ENCODE measurements around the gene CYB5R4. TPM values are rescaled to one million over a fixed set of nuclear protein-coding genes. Genes with fewer than 3 reads are reported as not detected.

CYB5R4 gene
- total RNA-seq, 1 experiment from 2014 or later, result 18.9 TPM

DNA sequence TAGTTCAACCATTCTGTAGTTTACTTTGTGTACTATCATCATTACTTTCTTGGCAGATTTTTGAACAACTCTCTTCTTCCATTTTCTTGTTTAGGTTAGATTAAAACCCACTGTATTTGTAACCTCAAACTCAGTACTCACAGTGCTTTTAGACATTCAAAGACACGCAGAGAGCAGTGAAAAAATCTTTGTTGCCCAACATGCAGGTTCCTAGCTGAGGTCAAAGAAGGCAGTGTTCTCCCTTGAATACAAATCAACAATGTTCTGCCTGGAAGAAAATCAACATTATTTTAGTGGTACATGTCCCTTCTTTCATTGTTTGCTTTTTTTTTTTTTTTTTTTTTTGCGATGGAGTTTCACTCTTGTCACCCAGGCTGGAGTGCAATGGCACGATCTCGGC lies 11.2 kb downstream of the CYB5R4 start:
- POLR2A ChIA-PET, result interaction anchor here (1.8 kb wide), 1 partner anchor 9 kb away, joined by 6 read pairs; no protein-coding TSS in a partner anchor
- H3K9me3 Mint-ChIP-seq (ENCODE audit: unreplicated experiment), result no peaks in the 10 kb centered on the region
- H3K4me1 Mint-ChIP-seq (ENCODE audit: insufficient read depth, unreplicated experiment), result peaks cover 17% of the 10 kb centered on the region
- TF ChIP-seq, protein P1, sequence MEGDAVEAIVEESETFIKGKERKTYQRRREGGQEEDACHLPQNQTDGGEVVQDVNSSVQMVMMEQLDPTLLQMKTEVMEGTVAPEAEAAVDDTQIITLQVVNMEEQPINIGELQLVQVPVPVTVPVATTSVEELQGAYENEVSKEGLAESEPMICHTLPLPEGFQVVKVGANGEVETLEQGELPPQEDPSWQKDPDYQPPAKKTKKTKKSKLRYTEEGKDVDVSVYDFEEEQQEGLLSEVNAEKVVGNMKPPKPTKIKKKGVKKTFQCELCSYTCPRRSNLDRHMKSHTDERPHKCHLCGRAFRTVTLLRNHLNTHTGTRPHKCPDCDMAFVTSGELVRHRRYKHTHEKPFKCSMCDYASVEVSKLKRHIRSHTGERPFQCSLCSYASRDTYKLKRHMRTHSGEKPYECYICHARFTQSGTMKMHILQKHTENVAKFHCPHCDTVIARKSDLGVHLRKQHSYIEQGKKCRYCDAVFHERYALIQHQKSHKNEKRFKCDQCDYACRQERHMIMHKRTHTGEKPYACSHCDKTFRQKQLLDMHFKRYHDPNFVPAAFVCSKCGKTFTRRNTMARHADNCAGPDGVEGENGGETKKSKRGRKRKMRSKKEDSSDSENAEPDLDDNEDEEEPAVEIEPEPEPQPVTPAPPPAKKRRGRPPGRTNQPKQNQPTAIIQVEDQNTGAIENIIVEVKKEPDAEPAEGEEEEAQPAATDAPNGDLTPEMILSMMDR (IDR thresholded peaks at IDR 0.05; ENCODE audit: unreplicated experiment), result no peak
- H3K36me3 Mint-ChIP-seq (ENCODE audit: insufficient read depth, unreplicated experiment), result peaks cover 11% of the 10 kb centered on the region
- no peaks in the 10 kb centered on the region for H3K27me3 Mint-ChIP-seq (ENCODE audit: insufficient read depth, unreplicated experiment)
- CTCF ChIA-PET, result interaction anchor here (0.6 to 1.5 kb wide), 3 partner anchors 14 to 327 kb away, joined by 3 to 6 read pairs (median 4); no protein-coding TSS in a partner anchor
- intact Hi-C loops (cut with micrococcal nuclease), result no loop called here
- DNase-seq (ENCODE audit: unreplicated experiment), result no peak
- H3K27ac Mint-ChIP-seq (ENCODE audit: low read depth, unreplicated experiment), result no peak overlapping the region
- no TSS peak for BruUV-seq (replicated peaks)
- no peak overlapping the region for H3K4me3 Mint-ChIP-seq (ENCODE audit: unreplicated experiment)

DNA sequence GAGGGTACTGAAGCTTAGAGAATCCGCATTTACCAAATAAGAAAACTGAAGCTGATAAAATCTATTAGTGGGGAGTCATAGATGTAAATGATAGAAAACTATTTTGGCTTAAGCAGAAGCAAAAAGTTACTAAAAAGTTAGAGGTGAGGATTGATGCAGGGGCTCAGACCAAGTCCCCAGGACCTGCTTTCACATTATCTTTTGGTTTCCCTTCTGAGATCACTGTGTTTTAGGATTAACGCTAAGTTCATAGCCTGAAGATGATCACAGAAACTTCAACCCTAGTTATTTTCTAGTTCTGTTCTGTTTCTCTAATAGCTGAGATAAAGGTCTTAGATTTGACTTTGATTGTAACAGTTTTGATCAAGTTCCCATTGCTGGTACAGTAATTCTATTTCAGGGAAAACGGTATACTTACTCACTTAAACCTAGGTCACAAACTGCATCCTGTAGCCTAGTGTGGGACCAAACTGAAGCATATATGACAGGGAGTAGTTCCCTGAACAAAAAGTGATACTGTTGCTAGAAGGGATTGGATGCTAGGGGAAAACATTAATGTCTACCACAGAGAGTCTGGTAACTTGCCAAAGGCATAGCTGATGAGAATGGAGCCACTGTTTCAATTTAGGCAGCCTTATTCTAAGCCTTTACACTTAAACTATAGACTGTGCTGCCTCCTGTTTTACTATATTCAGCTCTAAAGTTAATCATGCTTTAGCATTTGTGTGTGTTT lies 13.1 kb downstream of the CYB5R4 start:
- ChIA-PET CTCF (interaction anchor here (0.6 to 1.2 kb wide), 3 partner anchors 257 to 596 kb away, joined by 3 read pairs; no protein-coding TSS in a partner anchor), POLR2A (interaction anchor here (0.6 kb wide), 2 partner anchors 220 to 393 kb away, joined by 4 to 5 read pairs; no protein-coding TSS in a partner anchor)
- DNase-seq (ENCODE audit: unreplicated experiment), result no peak
- intact Hi-C loops (cut with micrococcal nuclease), result no loop called here
- Mint-ChIP-seq H3K36me3 (ENCODE audit: insufficient read depth, unreplicated experiment) (peaks cover 6% of the 10 kb centered on the region), H3K4me3 (ENCODE audit: unreplicated experiment) (no peak overlapping the region), H3K27me3 (ENCODE audit: insufficient read depth, unreplicated experiment) (no peaks in the 10 kb centered on the region), H3K27ac (ENCODE audit: low read depth, unreplicated experiment) (no peak overlapping the region), H3K9me3 (ENCODE audit: unreplicated experiment) (no peaks in the 10 kb centered on the region), H3K4me1 (ENCODE audit: insufficient read depth, unreplicated experiment) (peaks cover 14% of the 10 kb centered on the region)
- TF ChIP-seq, protein P1 (IDR thresholded peaks at IDR 0.05; ENCODE audit: unreplicated experiment), result no peak
- BruUV-seq (replicated peaks), result no TSS peak

DNA sequence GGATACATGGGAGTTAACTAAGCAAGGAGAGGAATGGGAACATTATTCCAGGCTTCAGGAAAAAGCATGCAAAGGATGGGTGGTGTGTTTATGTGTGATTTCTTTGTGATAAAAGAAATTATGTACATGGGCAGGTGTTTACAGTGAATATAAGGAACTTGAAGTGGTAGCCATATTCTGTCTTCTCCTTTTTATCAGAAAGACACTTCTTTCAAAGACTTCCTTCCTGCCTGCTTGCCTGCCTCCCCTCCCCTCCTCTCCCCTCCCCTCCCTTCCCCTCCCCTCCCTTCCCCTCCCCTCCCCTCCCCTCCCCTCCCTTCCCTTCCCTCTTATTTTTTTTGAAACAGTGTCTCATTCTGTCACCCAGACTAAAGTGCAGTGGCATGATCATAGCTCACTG lies 14.4 kb downstream of the CYB5R4 start:
- peak overlapping the region; percentile 33 for H3K27ac Mint-ChIP-seq (ENCODE audit: low read depth, unreplicated experiment)
- H3K4me3 Mint-ChIP-seq (ENCODE audit: unreplicated experiment), result no peak overlapping the region
- no peaks in the 10 kb centered on the region for H3K27me3 Mint-ChIP-seq (ENCODE audit: insufficient read depth, unreplicated experiment)
- POLR2A ChIA-PET, result no interaction called here
- peaks cover 5% of the 10 kb centered on the region for H3K4me1 Mint-ChIP-seq (ENCODE audit: insufficient read depth, unreplicated experiment)
- H3K36me3 Mint-ChIP-seq (ENCODE audit: insufficient read depth, unreplicated experiment), result peaks cover 5% of the 10 kb centered on the region
- H3K9me3 Mint-ChIP-seq (ENCODE audit: unreplicated experiment), result no peaks in the 10 kb centered on the region
- CTCF ChIA-PET, result interaction anchor here (1.9 kb wide), 1 partner anchor 10 kb away, joined by 6 read pairs; no protein-coding TSS in a partner anchor
- TF ChIP-seq, protein P1 (IDR thresholded peaks at IDR 0.05; ENCODE audit: unreplicated experiment), result no peak
- intact Hi-C loops (cut with micrococcal nuclease), result no loop called here
- no peak for DNase-seq (ENCODE audit: unreplicated experiment)
- BruUV-seq (replicated peaks), result no TSS peak

DNA sequence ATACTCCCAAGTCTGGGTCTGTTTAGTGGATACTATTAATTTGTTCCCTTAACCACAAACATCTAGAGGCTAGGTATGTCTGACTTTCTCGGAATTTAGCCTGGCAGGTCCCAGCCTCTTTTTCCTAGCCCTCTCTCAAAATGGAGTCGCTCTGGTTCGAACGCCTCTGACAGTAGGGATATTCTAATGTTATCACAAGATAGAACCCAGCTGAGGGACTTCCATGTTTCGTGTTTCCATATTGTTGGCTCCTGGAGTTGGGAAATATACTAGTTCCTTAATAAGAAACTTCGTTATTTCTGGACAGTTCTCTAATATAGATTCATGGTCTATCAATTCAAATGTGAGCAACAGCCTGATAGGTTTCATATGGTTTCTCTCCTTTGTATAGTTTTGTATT lies 16.4 kb downstream of the CYB5R4 start:
- BruUV-seq (replicated peaks), result no TSS peak
- intact Hi-C loops (cut with micrococcal nuclease), result no loop called here
- POLR2A ChIA-PET, result no interaction called here
- CTCF ChIA-PET, result interaction anchor here (1.9 kb wide), 1 partner anchor 8 kb away, joined by 6 read pairs; no protein-coding TSS in a partner anchor
- Mint-ChIP-seq H3K27me3 (ENCODE audit: insufficient read depth, unreplicated experiment) (no peaks in the 10 kb centered on the region), H3K4me1 (ENCODE audit: insufficient read depth, unreplicated experiment) (peaks cover 13% of the 10 kb centered on the region), H3K9me3 (ENCODE audit: unreplicated experiment) (no peaks in the 10 kb centered on the region), H3K27ac (ENCODE audit: low read depth, unreplicated experiment) (no peak overlapping the region), H3K4me3 (ENCODE audit: unreplicated experiment) (no peak overlapping the region), H3K36me3 (ENCODE audit: insufficient read depth, unreplicated experiment) (peaks cover 3% of the 10 kb centered on the region)
- TF ChIP-seq, protein P1 (IDR thresholded peaks at IDR 0.05; ENCODE audit: unreplicated experiment), result no peak
- DNase-seq (ENCODE audit: unreplicated experiment), result no peak
